Fibroblast of lung (primary cell): ENCODE data around the gene HMCN2.

Experiments
- EZH2 ChIP-seq: IDR thresholded peaks from 2 replicates; pipeline ENCODE4 v1.5.1; 2012; ENCODE audit warnings: low read length, control low read depth, mild to moderate bottlenecking; ENCODE audit errors: missing control alignments
- TF ChIP-seq, protein P1 (sequence below), 2 donors: IDR thresholded peaks in 1 of 2; conservative IDR thresholded peaks in 1 of 2; 1 replicate in 1 of 2; 2 replicates in 1 of 2; pipeline ENCODE4 v1.5.1; 2011 to 2012; ENCODE audit warnings: low read length in 2 of 2, control low read depth in 1 of 2, inconsistent platforms in 1 of 2, low read depth in 1 of 2, mild to moderate bottlenecking in 1 of 2

DNA sequence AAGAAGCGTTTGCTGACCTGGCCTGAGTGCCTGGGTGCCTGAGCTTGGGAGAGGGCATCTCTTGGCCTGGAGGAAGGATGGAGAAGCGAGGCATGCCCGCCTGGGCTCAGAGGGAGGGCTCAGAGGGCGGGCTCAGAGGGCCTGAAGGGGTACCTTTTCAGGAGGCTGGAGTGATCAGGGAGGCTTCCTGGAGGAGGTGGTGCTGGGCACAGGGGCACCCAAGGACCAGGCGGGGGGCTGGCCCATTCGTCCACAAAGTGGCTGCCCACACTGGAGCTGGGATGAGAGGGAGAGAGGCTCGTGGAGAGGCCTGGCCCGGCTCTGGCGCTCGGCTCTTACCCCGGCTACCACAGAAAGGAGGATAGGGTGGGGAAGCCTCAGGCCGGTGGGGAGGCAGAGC, 212.0 kb downstream of the HMCN2 start:
- TF ChIP-seq, protein P1, sequence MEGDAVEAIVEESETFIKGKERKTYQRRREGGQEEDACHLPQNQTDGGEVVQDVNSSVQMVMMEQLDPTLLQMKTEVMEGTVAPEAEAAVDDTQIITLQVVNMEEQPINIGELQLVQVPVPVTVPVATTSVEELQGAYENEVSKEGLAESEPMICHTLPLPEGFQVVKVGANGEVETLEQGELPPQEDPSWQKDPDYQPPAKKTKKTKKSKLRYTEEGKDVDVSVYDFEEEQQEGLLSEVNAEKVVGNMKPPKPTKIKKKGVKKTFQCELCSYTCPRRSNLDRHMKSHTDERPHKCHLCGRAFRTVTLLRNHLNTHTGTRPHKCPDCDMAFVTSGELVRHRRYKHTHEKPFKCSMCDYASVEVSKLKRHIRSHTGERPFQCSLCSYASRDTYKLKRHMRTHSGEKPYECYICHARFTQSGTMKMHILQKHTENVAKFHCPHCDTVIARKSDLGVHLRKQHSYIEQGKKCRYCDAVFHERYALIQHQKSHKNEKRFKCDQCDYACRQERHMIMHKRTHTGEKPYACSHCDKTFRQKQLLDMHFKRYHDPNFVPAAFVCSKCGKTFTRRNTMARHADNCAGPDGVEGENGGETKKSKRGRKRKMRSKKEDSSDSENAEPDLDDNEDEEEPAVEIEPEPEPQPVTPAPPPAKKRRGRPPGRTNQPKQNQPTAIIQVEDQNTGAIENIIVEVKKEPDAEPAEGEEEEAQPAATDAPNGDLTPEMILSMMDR (conservative IDR thresholded peaks at IDR 0.05 in 1 of 2, IDR thresholded peaks at IDR 0.05 in 1 of 2; ENCODE audit: low read depth in 1 of 2, low read length in 2 of 2): no peak
- no peak for TF ChIP-seq EZH2
